Smooth muscle cell (in vitro differentiated cells): ENCODE results near the gene HABP2. TPM values are rescaled to one million over a fixed set of nuclear protein-coding genes. Genes with fewer than 3 reads are reported as not detected.

Source experiments
- DNase-seq: peaks from one replicate; lab custom pipeline; 2025; ENCODE audit not compliant: unreplicated experiment; lab: John Stamatoyannopoulos, UW
- H2AFZ ChIP-seq: fragments of 200-600 bp; sonication (generic); 2 replicates; pipeline ENCODE4 v1.6.0; 2016; ENCODE audit warnings: antibody characterized with exemption, low read depth, mild to moderate bottlenecking
- H3F3A ChIP-seq: fragments of 200-600 bp; sonication (generic); 2 replicates; pipeline ENCODE4 v1.6.0; 2017; ENCODE audit warnings: antibody characterized with exemption, low read depth
- H3K27ac ChIP-seq: fragments of 200-600 bp; sonication (generic); 2 replicates; pipeline ENCODE4 v1.5.1; 2016; ENCODE audit warnings: low read depth, mild to moderate bottlenecking
- H3K27me3 ChIP-seq: fragments of 200-600 bp; sonication (generic); 2 replicates; pipeline ENCODE4 v1.6.1; 2016; ENCODE audit warnings: low read depth, mild to moderate bottlenecking
- H3K36me3 ChIP-seq: fragments of 200-600 bp; sonication (generic); 2 replicates; pipeline ENCODE4 v1.5.1; 2016; ENCODE audit warnings: low read depth
- H3K4me1 ChIP-seq: fragments of 200-600 bp; sonication (generic); 2 replicates; pipeline ENCODE4 v1.5.1; 2016; ENCODE audit warnings: low read depth
- H3K4me2 ChIP-seq: fragments of 200-600 bp; sonication (generic); 2 replicates; pipeline ENCODE4 v1.6.0; 2016; ENCODE audit warnings: mild to moderate bottlenecking
- H3K4me3 ChIP-seq: fragments of 200-600 bp; sonication (generic); 2 replicates; pipeline ENCODE4 v1.5.1; 2016; ENCODE audit warnings: mild to moderate bottlenecking
- H3K79me2 ChIP-seq: fragments of 200-600 bp; sonication (generic); 2 replicates; pipeline ENCODE4 v1.6.0; 2016; ENCODE audit warnings: low read depth, mild to moderate bottlenecking
- H3K9ac ChIP-seq: fragments of 200-600 bp; sonication (generic); 2 replicates; pipeline ENCODE4 v1.6.0; 2016; ENCODE audit warnings: low read depth
- H3K9me3 ChIP-seq: fragments of 200-600 bp; sonication (generic); replicated peaks from 2 replicates; pipeline ENCODE4 v1.5.1; 2016; ENCODE audit warnings: low read depth
- H4K20me1 ChIP-seq: fragments of 200-600 bp; sonication (generic); 2 replicates; pipeline ENCODE4 v1.6.0; 2016; ENCODE audit warnings: low read depth
- CTCF ChIP-seq: fragments of 200-600 bp; sonication (generic); IDR thresholded peaks from 2 replicates; pipeline ENCODE4 v1.5.1; 2017; ENCODE audit warnings: borderline replicate concordance, mild to moderate bottlenecking, antibody characterized with exemption; ENCODE audit not compliant: insufficient read depth, poor library complexity, severe bottlenecking
- WGBS: methylation state at CpG from one replicate; pipeline ENCODE4 v1.1.7; 2016; ENCODE audit warnings: low lambda C conversion rate; 5-methylcytosine and 5-hydroxymethylcytosine counted together
- polyA plus RNA-seq: library from polyadenylated mRNA; unstranded; fragments of >200 nt; fragmentation: Nextera tagmentation; extraction: Ambion mirVana; gene quantifications from 2 replicates; pipeline ENCODE4 v1.2.1, GENCODE V29; 2016
- total RNA-seq: library from RNA; depleted of rRNA; stranded (reverse); fragments of >200 nt; gene quantifications from 2 replicates; pipeline ENCODE4 v1.2.3, GENCODE V29; 2014

HABP2 gene
- total and polyA plus RNA-seq, 2 experiments from 2014 or later: 0.05 TPM; not detected in 1

- no peaks in the 10 kb centered on the region for H3F3A ChIP-seq
- no peak overlapping the region for H3K4me3 ChIP-seq
- H2AFZ ChIP-seq: no peak overlapping the region
- DNase-seq: no peak
- no peak overlapping the region for H3K9ac ChIP-seq
- no peak overlapping the region for H3K27ac ChIP-seq
- H3K79me2 ChIP-seq: no peaks in the 10 kb centered on the region
- no peak overlapping the region for H3K4me2 ChIP-seq
- peaks cover 11% of the 10 kb centered on the region for H3K4me1 ChIP-seq
- TF ChIP-seq CTCF: no peak
- no peaks in the 10 kb centered on the region for H3K36me3 ChIP-seq
- WGBS: 82% methylated on average over 6 of the region's 6 CpGs
- no peaks in the 10 kb centered on the region for H4K20me1 ChIP-seq
- peaks cover 10% of the 10 kb centered on the region for H3K27me3 ChIP-seq
- no peaks in the 10 kb centered on the region for H3K9me3 ChIP-seq
These were observed 2.5 kb upstream of the HABP2 start for GRCh38 chr10:113550365-113550764.

- WGBS: 82% methylated on average over 3 of the region's 3 CpGs
- H3K27ac ChIP-seq: no peak overlapping the region
These were observed 839 bp upstream of the HABP2 start for GRCh38 chr10:113552014-113552413.

GRCh38 chr10:113553149-113553548 lies 296 bp downstream of the HABP2 start:
- no peaks in the 10 kb centered on the region for H3K36me3 ChIP-seq
- peak overlapping the region; percentile 27 for H3K4me3 ChIP-seq
- peaks cover 11% of the 10 kb centered on the region for H3K27me3 ChIP-seq
- DNase-seq: no peak
- H3F3A ChIP-seq: no peaks in the 10 kb centered on the region
- no peak overlapping the region for H3K27ac ChIP-seq
- H2AFZ ChIP-seq: no peak overlapping the region
- 90% methylated on average over 2 of the region's 2 CpGs for WGBS
- no peaks in the 10 kb centered on the region for H3K79me2 ChIP-seq
- H3K9ac ChIP-seq: no peak overlapping the region
- no peak for TF ChIP-seq CTCF
- no peak overlapping the region for H3K4me2 ChIP-seq
- H3K4me1 ChIP-seq: peaks cover 32% of the 10 kb centered on the region
- no peaks in the 10 kb centered on the region for H4K20me1 ChIP-seq
- no peaks in the 10 kb centered on the region for H3K9me3 ChIP-seq

More at GRCh38 chr10:113552014-113552413, 839 bp upstream of the HABP2 start:
- H4K20me1 ChIP-seq: no peaks in the 10 kb centered on the region
- H3K36me3 ChIP-seq: no peaks in the 10 kb centered on the region
- TF ChIP-seq CTCF: no peak
- no peak overlapping the region for H3K9ac ChIP-seq
- no peak for DNase-seq
- no peak overlapping the region for H3K4me2 ChIP-seq
- no peaks in the 10 kb centered on the region for H3K9me3 ChIP-seq
- no peak overlapping the region for H3K4me3 ChIP-seq
- H3F3A ChIP-seq: no peaks in the 10 kb centered on the region
- no peak overlapping the region for H2AFZ ChIP-seq
- peaks cover 3% of the 10 kb centered on the region for H3K27me3 ChIP-seq
- H3K79me2 ChIP-seq: no peaks in the 10 kb centered on the region
- peaks cover 21% of the 10 kb centered on the region for H3K4me1 ChIP-seq

GRCh38 chr10:113554214-113554613 lies 1.4 kb downstream of the HABP2 start:
- no peak overlapping the region for H3K4me2 ChIP-seq
- H3K9me3 ChIP-seq: no peaks in the 10 kb centered on the region
- 79% methylated on average over 5 of the region's 5 CpGs for WGBS
- no peaks in the 10 kb centered on the region for H3K79me2 ChIP-seq
- TF ChIP-seq CTCF: no peak
- H3K4me1 ChIP-seq: peaks cover 32% of the 10 kb centered on the region
- no peak overlapping the region for H3K27ac ChIP-seq
- no peak for DNase-seq
- no peaks in the 10 kb centered on the region for H3F3A ChIP-seq
- H3K36me3 ChIP-seq: no peaks in the 10 kb centered on the region
- H2AFZ ChIP-seq: no peak overlapping the region
- no peak overlapping the region for H3K9ac ChIP-seq
- H4K20me1 ChIP-seq: no peaks in the 10 kb centered on the region
- peak overlapping the region; percentile 27 for H3K4me3 ChIP-seq
- H3K27me3 ChIP-seq: peaks cover 22% of the 10 kb centered on the region
